Kidney epithelial cell (primary cell): ENCODE results near the gene CCDC7. TPM values are rescaled to one million over a fixed set of nuclear protein-coding genes. Genes with fewer than 3 reads are reported as not detected.
"Not testable (repeated sequence)": the region's sequence is repeated elsewhere in the genome, so short reads cannot be mapped to it uniquely, and the experiment has no call there.

Experiments used
- DNase-seq: peaks from one replicate; pipeline ENCODE4 v3.0.0-alpha.2; 2010; ENCODE audit warnings: low read depth
- H3K27me3 ChIP-seq: 2 replicates; pipeline ENCODE4 v1.6.0; 2011; ENCODE audit warnings: low read length; ENCODE audit not compliant: control insufficient read depth, insufficient read depth
- H3K36me3 ChIP-seq: 2 replicates; pipeline ENCODE4 v1.5.1; 2011; ENCODE audit warnings: low read length; ENCODE audit not compliant: control insufficient read depth, insufficient read depth
- H3K4me3 ChIP-seq: 2 replicates; pipeline ENCODE4 v1.5.1; 2011; ENCODE audit warnings: low read depth, mild to moderate bottlenecking, control low read depth, low read length
- total RNA-seq: library from RNA; depleted of rRNA; stranded (reverse); fragments of >200 nt; gene quantifications from 2 replicates; pipeline ENCODE4 v1.2.3, GENCODE V29; 2015
- TF ChIP-seq, protein P1 (sequence below): IDR thresholded peaks from 2 replicates; pipeline ENCODE4 v1.5.1; 2011; ENCODE audit warnings: mild to moderate bottlenecking, moderate library complexity, low read length, control low read depth, inconsistent platforms; ENCODE audit not compliant: insufficient read depth, poor library complexity, severe bottlenecking

CCDC7 gene
- total RNA-seq, 1 donor from 2014 or later = 2.7 TPM

DNA sequence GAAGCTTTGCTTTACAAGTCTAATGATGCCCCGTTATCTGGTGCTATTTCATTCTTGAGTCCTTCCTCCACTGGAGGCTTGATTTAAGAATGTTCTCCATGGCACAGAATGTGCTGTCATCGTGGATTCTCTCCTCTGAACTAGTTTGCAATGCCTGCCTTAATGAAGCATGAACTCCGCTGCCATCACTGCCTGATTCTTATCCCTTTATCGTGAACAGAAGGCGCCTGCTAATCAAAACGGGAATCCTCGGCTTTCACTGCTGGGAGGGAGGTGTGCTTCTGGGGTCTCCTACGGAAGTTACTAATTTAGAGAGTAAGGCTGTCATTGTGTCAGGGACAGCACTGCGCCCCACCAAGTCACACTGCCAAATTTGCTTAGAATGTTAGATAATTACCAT, 455.9 kb downstream of the CCDC7 start:
- no peaks in the 10 kb centered on the region for H3K27me3 ChIP-seq
- no peak overlapping the region for H3K4me3 ChIP-seq
- no peak for DNase-seq
- H3K36me3 ChIP-seq = no peaks in the 10 kb centered on the region
- TF ChIP-seq, protein P1, sequence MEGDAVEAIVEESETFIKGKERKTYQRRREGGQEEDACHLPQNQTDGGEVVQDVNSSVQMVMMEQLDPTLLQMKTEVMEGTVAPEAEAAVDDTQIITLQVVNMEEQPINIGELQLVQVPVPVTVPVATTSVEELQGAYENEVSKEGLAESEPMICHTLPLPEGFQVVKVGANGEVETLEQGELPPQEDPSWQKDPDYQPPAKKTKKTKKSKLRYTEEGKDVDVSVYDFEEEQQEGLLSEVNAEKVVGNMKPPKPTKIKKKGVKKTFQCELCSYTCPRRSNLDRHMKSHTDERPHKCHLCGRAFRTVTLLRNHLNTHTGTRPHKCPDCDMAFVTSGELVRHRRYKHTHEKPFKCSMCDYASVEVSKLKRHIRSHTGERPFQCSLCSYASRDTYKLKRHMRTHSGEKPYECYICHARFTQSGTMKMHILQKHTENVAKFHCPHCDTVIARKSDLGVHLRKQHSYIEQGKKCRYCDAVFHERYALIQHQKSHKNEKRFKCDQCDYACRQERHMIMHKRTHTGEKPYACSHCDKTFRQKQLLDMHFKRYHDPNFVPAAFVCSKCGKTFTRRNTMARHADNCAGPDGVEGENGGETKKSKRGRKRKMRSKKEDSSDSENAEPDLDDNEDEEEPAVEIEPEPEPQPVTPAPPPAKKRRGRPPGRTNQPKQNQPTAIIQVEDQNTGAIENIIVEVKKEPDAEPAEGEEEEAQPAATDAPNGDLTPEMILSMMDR = no peak

DNA sequence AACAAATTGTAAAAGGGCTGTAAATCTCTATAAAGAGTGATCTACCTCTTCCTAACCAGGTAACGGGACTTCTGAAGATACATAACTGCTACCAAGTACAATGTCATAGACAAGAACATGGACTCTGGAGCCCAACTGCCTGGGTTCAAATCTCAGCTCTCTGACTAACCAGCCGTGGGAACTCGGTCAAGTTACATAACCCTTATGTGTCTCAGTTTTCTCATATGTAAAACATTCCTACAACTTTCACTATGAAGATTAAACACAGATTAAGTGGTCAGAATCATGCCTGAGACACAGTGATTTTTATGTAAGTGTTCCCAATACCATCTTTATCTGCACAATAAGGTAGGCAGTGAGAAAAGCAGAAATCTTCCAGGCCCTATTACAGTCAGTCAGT, 459.5 kb downstream of the CCDC7 start:
- DNase-seq = no peak
- H3K36me3 ChIP-seq = no peaks in the 10 kb centered on the region
- no peaks in the 10 kb centered on the region for H3K27me3 ChIP-seq
- no peak overlapping the region for H3K4me3 ChIP-seq
- TF ChIP-seq, protein P1 = no peak

DNA sequence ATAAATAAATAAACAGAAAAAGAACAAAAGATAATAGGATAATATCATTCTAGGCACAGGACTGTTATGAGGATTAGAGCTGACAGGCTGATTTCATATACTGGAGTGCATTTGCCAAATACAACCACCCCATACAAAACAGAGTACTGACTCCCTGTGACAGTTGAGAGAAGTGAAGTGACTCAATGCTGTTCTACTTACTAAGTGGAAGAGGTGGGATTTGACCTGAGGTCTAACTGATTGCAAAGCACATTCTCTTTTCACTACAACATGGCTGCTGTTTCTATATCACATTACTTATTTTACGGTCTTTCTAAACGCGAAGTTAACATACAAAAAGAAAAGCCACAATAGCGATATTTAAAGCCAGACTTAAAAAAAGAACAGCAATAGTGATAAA, 460.7 kb downstream of the CCDC7 start:
- Histone ChIP-seq H3K36me3 (no peaks in the 10 kb centered on the region), H3K27me3 (no peaks in the 10 kb centered on the region), H3K4me3 (no peak overlapping the region)
- TF ChIP-seq, protein P1 = no peak
- DNase-seq = no peak

DNA sequence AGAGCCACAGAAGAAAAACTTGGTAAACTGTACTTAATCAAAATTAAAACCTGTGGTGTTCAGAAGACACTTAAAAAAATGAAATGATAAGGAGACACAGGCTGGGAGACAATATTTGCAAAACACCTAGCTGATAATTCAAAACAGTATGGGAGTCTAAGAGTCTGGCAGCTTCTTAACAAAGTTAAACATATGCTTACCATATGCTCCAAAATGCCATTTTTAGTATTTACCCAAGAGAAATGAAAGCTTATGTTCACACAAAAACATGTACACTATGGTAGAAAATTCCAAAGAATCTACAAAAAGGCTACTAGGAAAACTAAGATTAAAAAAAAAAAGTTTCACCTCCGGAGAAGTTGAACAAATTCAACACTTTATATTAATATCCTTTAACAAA, 463.5 kb downstream of the CCDC7 start:
- TF ChIP-seq, protein P1 = no peak
- no peak for DNase-seq
- H3K36me3 ChIP-seq = no peaks in the 10 kb centered on the region
- no peaks in the 10 kb centered on the region for H3K27me3 ChIP-seq
- no peak overlapping the region for H3K4me3 ChIP-seq

DNA sequence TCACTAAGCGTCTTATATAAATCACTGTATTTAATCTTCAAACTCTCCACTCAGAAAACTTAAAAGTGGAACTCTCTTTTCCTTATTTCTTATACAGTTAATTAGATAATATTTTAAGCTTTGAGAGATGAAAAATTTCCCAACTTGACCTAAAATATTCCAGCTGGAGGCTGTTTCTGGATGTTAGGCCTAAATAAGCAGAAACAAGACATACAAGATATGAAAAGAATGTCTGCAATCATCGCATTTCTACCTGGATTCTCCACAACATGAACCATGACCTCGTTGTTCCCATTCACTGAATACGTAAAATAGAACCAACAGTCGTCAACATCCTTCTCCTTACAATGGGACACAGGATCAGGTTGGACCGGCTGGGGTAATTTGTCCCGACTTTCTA, 464.0 kb downstream of the CCDC7 start:
- H3K27me3 ChIP-seq, H3K4me3 ChIP-seq, H3K36me3 ChIP-seq, DNase-seq: not testable (repeated sequence)

DNA sequence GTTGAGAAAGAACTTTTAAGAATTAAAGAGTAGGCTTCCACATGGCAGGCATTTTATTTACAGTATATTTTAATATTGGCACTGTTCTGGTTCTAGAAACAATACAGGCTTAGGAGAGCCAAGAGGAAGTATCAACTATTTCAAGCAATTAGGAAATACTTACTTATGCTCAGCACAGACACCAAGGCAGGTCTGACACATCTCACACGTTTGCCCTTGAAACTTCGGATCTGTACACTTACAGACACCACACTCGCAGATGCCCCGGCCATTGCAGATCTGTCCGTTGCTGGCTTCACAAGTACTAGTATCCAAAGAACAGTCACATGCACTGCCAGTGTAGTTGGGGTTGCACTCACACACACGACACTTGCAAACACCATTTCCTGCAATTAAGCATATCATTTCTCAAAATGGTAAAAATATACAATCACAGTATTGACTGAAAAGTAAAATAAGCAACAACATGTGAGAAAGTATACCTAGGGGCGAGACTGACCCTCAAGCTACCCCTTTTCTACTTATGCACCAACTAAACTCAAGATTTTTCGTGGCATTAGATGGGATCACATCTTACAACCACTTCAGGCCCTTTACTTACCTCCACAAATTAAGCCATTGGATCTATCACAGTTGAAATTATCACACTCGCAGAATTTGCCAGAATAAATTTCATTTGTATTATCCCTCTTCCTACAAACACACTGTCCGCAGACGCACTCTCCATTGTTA, 465.5 kb downstream of the CCDC7 start:
- Histone ChIP-seq H3K36me3 (no peaks in the 10 kb centered on the region), H3K27me3 (no peaks in the 10 kb centered on the region), H3K4me3 (no peak overlapping the region)
- DNase-seq = no peak
- TF ChIP-seq, protein P1 = no peak

DNA sequence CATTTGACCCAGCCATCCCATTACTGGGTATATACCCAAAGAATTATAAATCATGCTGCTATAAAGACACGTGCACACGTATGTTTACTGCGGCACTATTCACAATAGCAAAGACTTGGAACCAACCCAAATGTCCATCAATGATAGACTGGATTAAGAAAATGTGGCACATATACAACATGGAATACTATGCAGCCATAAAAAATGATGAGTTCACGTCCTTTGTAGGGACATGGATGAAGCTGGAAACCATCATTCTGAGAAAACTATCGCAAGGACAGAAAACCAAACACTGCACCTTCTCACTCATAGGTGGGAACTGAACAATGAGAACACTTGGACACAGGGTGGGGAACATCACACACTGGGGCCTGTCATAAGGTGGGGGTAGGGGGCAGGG, 471.9 kb downstream of the CCDC7 start:
- H3K4me3 ChIP-seq, DNase-seq, H3K27me3 ChIP-seq, H3K36me3 ChIP-seq: not testable (repeated sequence)
